K562 (cell line): Measurements from ENCODE around the gene AAMP. TPM values are rescaled to one million over a fixed set of nuclear protein-coding genes. Genes with fewer than 3 reads are reported as not detected.

Experiments used
- ATAC-seq: fragments of 200-7000 bp; cut with Tn5 transposase; 3 replicates; pipeline ENCODE4 v1.9.1; 2020; ENCODE audit warnings: moderate library complexity
- BruUV-seq: library from RNA; stranded (reverse); fragments of 400-500 nt; replicated peaks from 2 replicates; lab custom pipeline; 2021; lab: Mats Ljungman, UMichigan
- CTCF ChIA-PET: fragments of 300-600 bp; formaldehyde crosslinking; extraction: SDS; loops from one replicate; lab custom pipeline; 2021; ENCODE audit warnings: low intra/inter-chr PET ratio; lab: Yijun Ruan, JAX
- POLR2A ChIA-PET: fragments of 300-600, 350-650 bp; sonication (Branson Sonifier 250); formaldehyde crosslinking; extraction: SDS; loops from one replicate; lab custom pipeline; 2021; ENCODE audit warnings: antibody characterized with exemption, inconsistent platforms; lab: Yijun Ruan, JAX
- DNase-seq, 4 experiments: peaks; one replicate each; pipeline versions ENCODE4 v3.0.0 to v3.0.0-alpha.2; 2011 to 2018; ENCODE audit warnings: low spot score in 3 of 4, mixed read lengths in 3 of 4; ENCODE audit errors: extremely low read depth in 1 of 4
- FAIRE-seq: peaks from 2 replicates; lab custom pipeline; 2011; peaks lifted over from hg19 to GRCh38; lab: Jason Lieb, UNC
- H2AFZ ChIP-seq: 2 replicates; pipeline ENCODE4 v1.6.0; 2011; ENCODE audit warnings: low read depth, low read length, control low read depth, inconsistent platforms
- H3K27ac ChIP-seq: fragments of 200-600 bp; 3 replicates; pipeline ENCODE4 v1.8.0; 2011; ENCODE audit warnings: low read depth, mild to moderate bottlenecking, control low read depth, inconsistent platforms, low read length, moderate library complexity, mixed read lengths; ENCODE audit errors: extremely low read depth
- H3K27me3 ChIP-seq, 2 experiments: fragments of 300-600 bp in 1 of 2; 2 replicates in 1 of 2; 3 replicates in 1 of 2; pipeline versions ENCODE4 v1.6.0 to v1.8.0; 2011; ENCODE audit warnings: inconsistent platforms in 2 of 2, low read length in 2 of 2, mild to moderate bottlenecking in 1 of 2, mixed read lengths in 1 of 2, moderate library complexity in 1 of 2; ENCODE audit not compliant: control insufficient read depth in 2 of 2, insufficient read depth in 2 of 2
- H3K36me3 ChIP-seq: fragments of 300-600 bp; 3 replicates; pipeline ENCODE4 v1.8.0; 2011; ENCODE audit warnings: mild to moderate bottlenecking, low read length, inconsistent platforms; ENCODE audit not compliant: control insufficient read depth, insufficient read depth
- H3K4me1 ChIP-seq, 2 experiments: fragments of 200-600 bp in 1 of 2; replicated peaks in 1 of 2; 2 replicates in 1 of 2; 3 replicates in 1 of 2; pipeline versions ENCODE4 v1.5.1 to v1.8.0; 2011; ENCODE audit warnings: inconsistent platforms in 2 of 2, low read length in 2 of 2, mild to moderate bottlenecking in 1 of 2, mixed read lengths in 1 of 2, moderate library complexity in 1 of 2; ENCODE audit not compliant: control insufficient read depth in 2 of 2, insufficient read depth in 2 of 2
- H3K4me2 ChIP-seq: 2 replicates; pipeline ENCODE4 v1.6.1; 2011; ENCODE audit warnings: low read length, control low read depth, inconsistent platforms, mixed read lengths; ENCODE audit not compliant: insufficient read depth
- H3K4me3 ChIP-seq: fragments of 200-600 bp; sonication (generic), shearing (Covaris generic); 2 replicates; pipeline ENCODE4 v1.5.1; 2016; ENCODE audit warnings: control low read depth, inconsistent platforms
- H3K79me2 ChIP-seq: fragments of 200-600 bp; 3 replicates; pipeline ENCODE4 v1.8.0; 2011; ENCODE audit warnings: low read length, inconsistent platforms; ENCODE audit not compliant: control insufficient read depth, insufficient read depth
- H3K9ac ChIP-seq, 2 experiments: 2 replicates each; pipeline versions ENCODE4 v1.6.0 to v1.6.1; 2011; ENCODE audit warnings: low read depth in 2 of 2, low read length in 2 of 2, control low read depth in 1 of 2, inconsistent platforms in 1 of 2, mild to moderate bottlenecking in 1 of 2, mixed read lengths in 1 of 2; ENCODE audit not compliant: insufficient read depth in 1 of 2
- H3K9me1 ChIP-seq: one replicate; pipeline ENCODE4 v1.6.0; 2011; ENCODE audit warnings: inconsistent platforms, mild to moderate bottlenecking, low read length, moderate library complexity; ENCODE audit not compliant: control insufficient read depth, insufficient read depth
- H3K9me3 ChIP-seq: replicated peaks from 2 replicates; pipeline ENCODE4 v1.5.1; 2011; ENCODE audit warnings: low read depth, low read length, inconsistent platforms; ENCODE audit not compliant: control insufficient read depth, insufficient read depth
- H4K20me1 ChIP-seq: replicated peaks from 2 replicates; pipeline ENCODE4 v1.6.1; 2011; ENCODE audit warnings: low read length, inconsistent platforms, mixed read lengths; ENCODE audit not compliant: control insufficient read depth, insufficient read depth
- ATF3 ChIP-seq, 2 experiments: fragments of 450-650 bp in 1 of 2; sonication (generic) in 1 of 2; formaldehyde crosslinking in 1 of 2; IDR thresholded peaks in 1 of 2; conservative IDR thresholded peaks in 1 of 2; 2 replicates each; pipeline versions ENCODE4 v1.6.1 to v1.8.1; 2016 to 2023; ENCODE audit warnings: mild to moderate bottlenecking in 2 of 2, moderate library complexity in 2 of 2, inconsistent platforms in 1 of 2, missing genetic modification reagents in 1 of 2
- CEBPB ChIP-seq: fragments of 450-650 bp; IDR thresholded peaks from 2 replicates; pipeline ENCODE4 v1.6.1; 2016; ENCODE audit warnings: missing genetic modification characterization, missing compliant biosample characterization
- FOXJ3 ChIP-seq: sonication (generic); formaldehyde crosslinking; IDR thresholded peaks from 2 replicates; pipeline ENCODE4 v1.4.0; 2020; ENCODE audit warnings: mild to moderate bottlenecking, missing genetic modification reagents
- FUS ChIP-seq: fragments of 200-400 bp; formaldehyde crosslinking; optimal IDR thresholded peaks from 2 replicates; pipeline ENCODE3; 2017; ENCODE audit warnings: low read depth, low read length
- HDAC2 ChIP-seq: fragments of 450-650 bp; IDR thresholded peaks from 2 replicates; pipeline ENCODE4 v1.6.1; 2016; ENCODE audit warnings: mild to moderate bottlenecking
- HEY1 ChIP-seq: fragments of 250-450 bp; sonication (Bioruptor Pico); IDR thresholded peaks from 2 replicates; pipeline ENCODE4 v1.5.0; 2020; ENCODE audit warnings: mild to moderate bottlenecking, moderate library complexity, borderline replicate concordance
- POLR3A ChIP-seq: IDR thresholded peaks from 2 replicates; pipeline ENCODE4 v1.6.1; 2011; ENCODE audit warnings: borderline replicate concordance, mild to moderate bottlenecking, moderate library complexity; ENCODE audit not compliant: insufficient read length, insufficient read depth; ENCODE audit errors: extremely low read depth
- SMARCA5 ChIP-seq: fragments of 450-650 bp; IDR thresholded peaks from 2 replicates; pipeline ENCODE4 v1.6.1; 2016
- USF2 ChIP-seq: sonication (generic); formaldehyde crosslinking; IDR thresholded peaks from 2 replicates; pipeline ENCODE4 v1.5.0; 2020; ENCODE audit warnings: missing genetic modification reagents
- ZNF143 ChIP-seq: sonication (generic); formaldehyde crosslinking; IDR thresholded peaks from 2 replicates; pipeline ENCODE4 v1.9.0; 2022; ENCODE audit warnings: mild to moderate bottlenecking, missing genetic modification reagents
- ZNF253 ChIP-seq: fragments of 250-450 bp; sonication (Bioruptor Pico); conservative IDR thresholded peaks from 2 replicates; pipeline ENCODE4 v1.6.1; 2021; ENCODE audit warnings: mild to moderate bottlenecking
- WGBS: fragments of 100-300 bp; shearing (Covaris generic); methylation state at CpG from one replicate; pipeline ENCODE4 v1.1.6; 2016; ENCODE audit warnings: low coverage, mixed read lengths; ENCODE audit not compliant: insufficient coverage; ENCODE audit errors: missing lambda C conversion rate; 5-methylcytosine and 5-hydroxymethylcytosine counted together
- in situ Hi-C: fragments of 300-500 bp; cut with MboI; formaldehyde crosslinking; loops from 4 replicates; pipeline ENCODE4 v1.15.0; 2018; ENCODE audit warnings: inconsistent platforms, mixed read lengths
- intact Hi-C: fragments of 100-400 bp; cut with micrococcal nuclease; formaldehyde crosslinking; loops from 2 replicates; pipeline ENCODE4 v1.14.2; 2022
- polyA plus RNA-seq, 8 experiments: library from polyadenylated mRNA; depleted of rRNA in 4 of 8; stranded (reverse) in 5 of 8; unstranded in 3 of 8; fragments of >200 nt; fragmentation: Nextera tagmentation in 2 of 8; fragmentation: Illumina TruSeq in 1 of 8; extraction: Ambion mirVana in 2 of 8; extraction: Trizol in 1 of 8; gene quantifications; 2 replicates each; pipeline versions ENCODE4 v1.2.1 to v1.2.3, GENCODE V29; 2011 to 2014; ENCODE audit warnings: inconsistent platforms in 1 of 8, missing spikeins in 1 of 8
- total RNA-seq, 7 experiments: library from RNA; depleted of rRNA in 6 of 7; stranded (reverse); fragments of >200 nt in 6 of 7; fragmentation: Illumina TruSeq in 2 of 7; extraction: Trizol in 2 of 7; gene quantifications; 2 replicates each; pipeline versions ENCODE4 v1.2.1 to v1.2.3, GENCODE V29; 2011 to 2021; ENCODE audit warnings: low replicate concordance in 1 of 7

Gene AAMP
- total and polyA plus RNA-seq, 9 of the 15 experiments (the other 6 are each of a cell fraction or from before 2014, with no cell fraction given), result 5.7 to 197 (median 94.1) TPM

- Histone ChIP-seq H3K9me1 (no peaks in the 10 kb centered on the region), H2AFZ (no peak overlapping the region), H3K36me3 (peaks cover 65% of the 10 kb centered on the region), H3K27me3 (no peaks in the 10 kb centered on the region), H3K4me1 (peaks cover 0 to 9% of the 10 kb centered on the region in 2 experiments; a peak in 3 of 5 replicates), H3K27ac (no peak overlapping the region), H3K9ac (no peak overlapping the region), H3K4me3 (no peak overlapping the region), H3K79me2 (peaks cover 14% of the 10 kb centered on the region), H3K4me2 (no peak overlapping the region), H3K9me3 (no peaks in the 10 kb centered on the region), H4K20me1 (no peaks in the 10 kb centered on the region)
- no TSS peak for BruUV-seq
- CTCF ChIA-PET, result no interaction called here
- intact Hi-C loops (no loop called here), in situ Hi-C loops (no loop called here)
- no peak for FAIRE-seq
- ATAC-seq, result no peak
- DNase-seq, result no peak
- no peak for TF ChIP-seq ZNF253
- TF ChIP-seq HDAC2, result no peak
- no peak for TF ChIP-seq ATF3 (IDR thresholded peaks at IDR 0.05)
- no peak for TF ChIP-seq ATF3 (CRISPR knock-in tag; conservative IDR thresholded peaks at IDR 0.05)
- no peak for TF ChIP-seq CEBPB (tag)
- no peak for TF ChIP-seq POLR3A
- TF ChIP-seq HEY1 (CRISPR knock-in tag), result no peak
- TF ChIP-seq FUS, result no peak
- TF ChIP-seq ZNF143 (CRISPR knock-in tag), result no peak
- no peak for TF ChIP-seq USF2 (CRISPR knock-in tag)
- TF ChIP-seq FOXJ3, result no peak
- TF ChIP-seq SMARCA5, result no peak
- POLR2A ChIA-PET, result interaction anchor here (0.8 to 1.4 kb wide), 2 partner anchors 9 to 15 kb away, joined by 4 to 5 read pairs; no protein-coding TSS in a partner anchor
- WGBS, result 78% methylated on average over 3 of the region's 3 CpGs
These were observed 43.0 kb downstream of the AAMP start for GRCh38 chr2:218226903-218227302.
